Suppressor macrophage (primary cell): Measurements from ENCODE around the gene COLEC12.

Experiments
- DNase-seq, 4 experiments: peaks; one replicate each; pipeline ENCODE4 v3.0.0-alpha.2; 2020 to 2022
- total RNA-seq, 17 experiments: gene quantifications; one replicate each; lab custom pipeline; 2026; ENCODE audit warnings: mixed read lengths in 6 of 17, inconsistent platforms in 3 of 17; lab: John Stamatoyannopoulos, UW

Gene COLEC12
- total RNA-seq: 35.0 to 410 (median 101) reads per million in 17 experiments

GRCh38 chr18:500632-501405 lies at the start of gene COLEC12:
Gene COLEC12, minus strand, starts transcription at chr18:500701. Its CDS starts 187 bp downstream, at chr18:500514.
- DNase-seq: peak; percentile 33 to 80 (median 62)

GRCh38 chr18:549967-550366 lies 49.5 kb upstream of the COLEC12 start:
- DNase-seq: no peak

- no peak for DNase-seq
Observed at GRCh38 chr18:543447-544078, 43.1 kb upstream of the COLEC12 start.

GRCh38 chr18:533995-534601 lies 33.6 kb upstream of the COLEC12 start:
- no peak for DNase-seq

GRCh38 chr18:532632-533031 lies 32.1 kb upstream of the COLEC12 start:
- DNase-seq: no peak

- DNase-seq: no peak
Observed at GRCh38 chr18:532018-532417, 31.5 kb upstream of the COLEC12 start.

- DNase-seq: no peak
Observed at GRCh38 chr18:527146-527545, 26.6 kb upstream of the COLEC12 start.

- DNase-seq: no peak
Observed at GRCh38 chr18:526681-527080, 26.2 kb upstream of the COLEC12 start.

GRCh38 chr18:525036-525797 lies 24.7 kb upstream of the COLEC12 start:
- DNase-seq: peak in 1 of 4 experiments; percentile 6

GRCh38 chr18:524466-524865 lies 24.0 kb upstream of the COLEC12 start:
- no peak for DNase-seq

- no peak for DNase-seq
Observed at GRCh38 chr18:523561-523960, 23.1 kb upstream of the COLEC12 start.

GRCh38 chr18:519019-519879 lies 18.7 kb upstream of the COLEC12 start:
- DNase-seq: peak; percentile 65 to 77 (median 71)

- no peak for DNase-seq
Observed at GRCh38 chr18:518081-518480, 17.6 kb upstream of the COLEC12 start.

- DNase-seq: no peak
Observed at GRCh38 chr18:515838-516237, 15.3 kb upstream of the COLEC12 start.

GRCh38 chr18:515156-515815 lies 14.8 kb upstream of the COLEC12 start:
- DNase-seq: no peak

GRCh38 chr18:513826-514530 lies 13.5 kb upstream of the COLEC12 start:
- peak in 3 of 4 experiments; percentile 17 to 29 (median 27) for DNase-seq

GRCh38 chr18:512957-513356 lies 12.5 kb upstream of the COLEC12 start:
- DNase-seq: no peak

- DNase-seq: no peak
Observed at GRCh38 chr18:508835-509234, 8.3 kb upstream of the COLEC12 start.

- DNase-seq: no peak
Observed at GRCh38 chr18:507636-508035, 7.1 kb upstream of the COLEC12 start.

- DNase-seq: no peak
Observed at GRCh38 chr18:506801-507200, 6.3 kb upstream of the COLEC12 start.

- no peak for DNase-seq
Observed at GRCh38 chr18:506264-506663, 5.8 kb upstream of the COLEC12 start.
